ENCODE measurements around the gene DBNL.

GRCh38 chr7:44106311-44107065 lies 62.0 kb downstream of the DBNL start:
- TF ChIP-seq, protein P1, sequence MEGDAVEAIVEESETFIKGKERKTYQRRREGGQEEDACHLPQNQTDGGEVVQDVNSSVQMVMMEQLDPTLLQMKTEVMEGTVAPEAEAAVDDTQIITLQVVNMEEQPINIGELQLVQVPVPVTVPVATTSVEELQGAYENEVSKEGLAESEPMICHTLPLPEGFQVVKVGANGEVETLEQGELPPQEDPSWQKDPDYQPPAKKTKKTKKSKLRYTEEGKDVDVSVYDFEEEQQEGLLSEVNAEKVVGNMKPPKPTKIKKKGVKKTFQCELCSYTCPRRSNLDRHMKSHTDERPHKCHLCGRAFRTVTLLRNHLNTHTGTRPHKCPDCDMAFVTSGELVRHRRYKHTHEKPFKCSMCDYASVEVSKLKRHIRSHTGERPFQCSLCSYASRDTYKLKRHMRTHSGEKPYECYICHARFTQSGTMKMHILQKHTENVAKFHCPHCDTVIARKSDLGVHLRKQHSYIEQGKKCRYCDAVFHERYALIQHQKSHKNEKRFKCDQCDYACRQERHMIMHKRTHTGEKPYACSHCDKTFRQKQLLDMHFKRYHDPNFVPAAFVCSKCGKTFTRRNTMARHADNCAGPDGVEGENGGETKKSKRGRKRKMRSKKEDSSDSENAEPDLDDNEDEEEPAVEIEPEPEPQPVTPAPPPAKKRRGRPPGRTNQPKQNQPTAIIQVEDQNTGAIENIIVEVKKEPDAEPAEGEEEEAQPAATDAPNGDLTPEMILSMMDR (IDR thresholded peaks at IDR 0.05; ENCODE audit: insufficient read depth, low read depth, low read length) = no peak
- TF ChIP-seq EZH2 (IDR thresholded peaks at IDR 0.05; ENCODE audit: insufficient read depth, low read length) = no peak

Data from astrocyte (in vitro differentiated cells and primary cell).